Neural cell (in vitro differentiated cells): ENCODE data around the gene RMC1. TPM values are rescaled to one million over a fixed set of nuclear protein-coding genes. Genes with fewer than 3 reads are reported as not detected.

Experiments
- H2AFZ ChIP-seq: fragments of 200-600, 300-800 bp; sonication (generic), shearing (Covaris generic); 2 replicates; pipeline ENCODE4 v1.6.0; 2014; ENCODE audit warnings: low read depth, mild to moderate bottlenecking, antibody characterized with exemption, low read length, moderate library complexity
- H3F3A ChIP-seq: fragments of 200-600 bp; shearing (Covaris generic); 2 replicates; pipeline ENCODE4 v1.6.1; 2016; ENCODE audit warnings: mild to moderate bottlenecking, moderate library complexity, mixed read lengths, antibody characterized with exemption, low read length; ENCODE audit not compliant: insufficient read depth, poor library complexity, severe bottlenecking
- H3K27ac ChIP-seq: fragments of 200-600, 300-800 bp; sonication (generic), shearing (Covaris generic); 2 replicates; pipeline ENCODE4 v1.5.1; 2014; ENCODE audit warnings: mild to moderate bottlenecking, low read length, moderate library complexity
- H3K27me3 ChIP-seq: fragments of 300-800, 200-600 bp; sonication (generic), shearing (Covaris generic); 2 replicates; pipeline ENCODE4 v1.6.0; 2014; ENCODE audit warnings: mild to moderate bottlenecking, low read depth, low read length, moderate library complexity; ENCODE audit not compliant: insufficient read depth
- H3K36me3 ChIP-seq: fragments of 300-800, 200-600 bp; sonication (generic), shearing (Covaris generic); 2 replicates; pipeline ENCODE4 v1.5.1; 2014; ENCODE audit warnings: mild to moderate bottlenecking, antibody characterized with exemption, low read length, moderate library complexity; ENCODE audit not compliant: insufficient read depth
- H3K4me2 ChIP-seq: fragments of 300-800, 200-600 bp; sonication (generic), shearing (Covaris generic); 2 replicates; pipeline ENCODE4 v1.6.0; 2014; ENCODE audit warnings: mild to moderate bottlenecking, low read length
- H3K4me3 ChIP-seq: fragments of 300-800, 200-600 bp; sonication (generic), shearing (Covaris generic); 2 replicates; pipeline ENCODE4 v1.5.1; 2014; ENCODE audit warnings: mild to moderate bottlenecking, low read length, moderate library complexity
- H3K79me2 ChIP-seq: fragments of 200-600 bp; shearing (Covaris generic); replicated peaks from 2 replicates; pipeline ENCODE4 v1.6.0; 2014; ENCODE audit warnings: mild to moderate bottlenecking, low read length, moderate library complexity; ENCODE audit not compliant: insufficient read depth
- H3K9ac ChIP-seq: fragments of 300-800, 200-600 bp; sonication (generic), shearing (Covaris generic); 2 replicates; pipeline ENCODE4 v1.6.1; 2016; ENCODE audit warnings: mild to moderate bottlenecking, low read length, mixed read lengths
- H3K9me2 ChIP-seq: fragments of 200-600 bp; shearing (Covaris generic); 2 replicates; pipeline ENCODE4 v1.6.1; 2016; ENCODE audit warnings: mild to moderate bottlenecking, low read length, mixed read lengths; ENCODE audit not compliant: insufficient read depth
- H3K9me3 ChIP-seq: fragments of 200-600, 300-800 bp; sonication (generic), shearing (Covaris generic); 2 replicates; pipeline ENCODE4 v1.6.1; 2016; ENCODE audit warnings: mild to moderate bottlenecking, mixed run types, low read length, moderate library complexity, mixed read lengths
- H4K20me1 ChIP-seq: fragments of 200-600 bp; shearing (Covaris generic); 2 replicates; pipeline ENCODE4 v1.6.1; 2016; ENCODE audit warnings: mild to moderate bottlenecking, mixed run types; ENCODE audit not compliant: insufficient read depth
- CTCF ChIP-seq: fragments of 450-650 bp; IDR thresholded peaks from 2 replicates; pipeline ENCODE4 v1.5.1; 2014; ENCODE audit warnings: antibody characterized with exemption, mild to moderate bottlenecking, moderate library complexity; ENCODE audit not compliant: poor library complexity, severe bottlenecking
- EP300 ChIP-seq: fragments of 450-650 bp; conservative IDR thresholded peaks from 2 replicates; pipeline ENCODE4 v1.6.1; 2014; ENCODE audit warnings: antibody characterized with exemption, mild to moderate bottlenecking, moderate library complexity; ENCODE audit not compliant: poor library complexity, severe bottlenecking
- EZH2 ChIP-seq: fragments of 200-600, 300-800 bp; shearing (Covaris generic), sonication (generic); IDR thresholded peaks from 2 replicates; pipeline ENCODE4 v1.6.1; 2014; ENCODE audit warnings: antibody characterized with exemption, low read length, borderline replicate concordance, mild to moderate bottlenecking; ENCODE audit not compliant: insufficient read depth, poor library complexity, severe bottlenecking
- MXI1 ChIP-seq: fragments of 450-650 bp; conservative IDR thresholded peaks from 2 replicates; pipeline ENCODE4 v1.6.1; 2014; ENCODE audit warnings: antibody characterized with exemption, mild to moderate bottlenecking; ENCODE audit not compliant: poor library complexity, severe bottlenecking
- POLR2AphosphoS5 ChIP-seq: IDR thresholded peaks from 2 replicates; pipeline ENCODE4 v1.6.1; 2012
- RAD21 ChIP-seq: fragments of 450-650 bp; conservative IDR thresholded peaks from 2 replicates; pipeline ENCODE4 v1.6.1; 2014; ENCODE audit warnings: antibody characterized with exemption, mild to moderate bottlenecking, moderate library complexity
- REST ChIP-seq: IDR thresholded peaks from 2 replicates; pipeline ENCODE4 v1.6.1; 2012; ENCODE audit warnings: borderline replicate concordance
- SMC3 ChIP-seq: fragments of 450-650 bp; conservative IDR thresholded peaks from 2 replicates; pipeline ENCODE4 v1.6.1; 2014; ENCODE audit warnings: antibody characterized with exemption, mild to moderate bottlenecking, moderate library complexity; ENCODE audit not compliant: poor library complexity
- TAF1 ChIP-seq: IDR thresholded peaks from 2 replicates; pipeline ENCODE4 v1.6.1; 2012; ENCODE audit warnings: low read depth
- polyA plus RNA-seq: library from polyadenylated mRNA; depleted of rRNA; stranded (reverse); fragments of >200 nt; gene quantifications from 2 replicates; pipeline ENCODE4 v1.2.3, GENCODE V29; 2014

The RMC1 gene
- polyA plus RNA-seq, 1 donor from 2014 or later: 42.2 TPM

GRCh38 chr18:23538001-23538400 lies 34.7 kb downstream of the RMC1 start:
- no peak overlapping the region for H3K9ac ChIP-seq
- TF ChIP-seq EP300: no peak
- TF ChIP-seq EZH2: no peak
- TF ChIP-seq RAD21: no peak
- no peak for TF ChIP-seq MXI1
- TF ChIP-seq CTCF: no peak
- no peak for TF ChIP-seq TAF1
- H3K4me3 ChIP-seq: no peak overlapping the region
- no peaks in the 10 kb centered on the region for H3K79me2 ChIP-seq
- H3K9me2 ChIP-seq: no peaks in the 10 kb centered on the region
- no peak overlapping the region for H3K4me2 ChIP-seq
- H3K36me3 ChIP-seq: peaks cover 8% of the 10 kb centered on the region
- H2AFZ ChIP-seq: no peak overlapping the region
- no peaks in the 10 kb centered on the region for H3K9me3 ChIP-seq
- no peaks in the 10 kb centered on the region for H4K20me1 ChIP-seq
- no peak overlapping the region for H3K27ac ChIP-seq
- no peaks in the 10 kb centered on the region for H3F3A ChIP-seq
- H3K27me3 ChIP-seq: no peaks in the 10 kb centered on the region

GRCh38 chr18:23538870-23539269 lies 35.6 kb downstream of the RMC1 start:
- Histone ChIP-seq H3K79me2 (no peaks in the 10 kb centered on the region), H3K4me3 (no peak overlapping the region), H3K9ac (no peak overlapping the region), H3K27ac (no peak overlapping the region), H3F3A (no peaks in the 10 kb centered on the region), H3K27me3 (no peaks in the 10 kb centered on the region), H4K20me1 (no peaks in the 10 kb centered on the region), H3K4me2 (no peak overlapping the region), H3K9me2 (no peaks in the 10 kb centered on the region), H3K9me3 (no peaks in the 10 kb centered on the region), H2AFZ (no peak overlapping the region), H3K36me3 (peaks cover 8% of the 10 kb centered on the region)
- no peak for TF ChIP-seq POLR2AphosphoS5
- no peak for TF ChIP-seq TAF1
- no peak for TF ChIP-seq EZH2
- no peak for TF ChIP-seq MXI1
- no peak for TF ChIP-seq REST
- TF ChIP-seq SMC3: no peak
- no peak for TF ChIP-seq EP300
